ENCODE measurements around the gene DTNA.
"Not testable (repeated sequence)": the region's sequence is repeated elsewhere in the genome, so short reads cannot be mapped to it uniquely, and the experiment has no call there.

The DTNA gene

GRCh38 chr18:34709750-34710441 is at the start of gene DTNA:
Gene DTNA, plus strand, starts transcription at chr18:34710298. Its CDS starts 45,679 bp downstream, at chr18:34755977.
- DNase-seq (ENCODE audit: low read depth, low spot score), result peak; percentile 89

- DNase-seq (ENCODE audit: low read depth, low spot score), result peak; percentile 14
Observed at GRCh38 chr18:34660572-34660971, 49.5 kb upstream of the DTNA start.

GRCh38 chr18:34661464-34662087 is 48.5 kb upstream of the DTNA start:
- peak; percentile 72 for DNase-seq (ENCODE audit: low read depth, low spot score)

GRCh38 chr18:34676816-34677574 is 33.1 kb upstream of the DTNA start:
- DNase-seq (ENCODE audit: low read depth, low spot score), result no peak

- DNase-seq (ENCODE audit: low read depth, low spot score), result peak; percentile 10
Observed at GRCh38 chr18:34689750-34690149, 20.3 kb upstream of the DTNA start.

- DNase-seq (ENCODE audit: low read depth, low spot score), result no peak
Observed at GRCh38 chr18:34691614-34692013, 18.5 kb upstream of the DTNA start.

GRCh38 chr18:34694591-34695165 is 15.4 kb upstream of the DTNA start:
- no peak for DNase-seq (ENCODE audit: low read depth, low spot score)

GRCh38 chr18:34695310-34695709 is 14.8 kb upstream of the DTNA start:
- no peak for DNase-seq (ENCODE audit: low read depth, low spot score)

- no peak for DNase-seq (ENCODE audit: low read depth, low spot score)
Observed at GRCh38 chr18:34696671-34697070, 13.4 kb upstream of the DTNA start.

GRCh38 chr18:34697233-34697632 is 12.9 kb upstream of the DTNA start:
- DNase-seq (ENCODE audit: low read depth, low spot score), result peak; percentile 39

GRCh38 chr18:34697891-34698290 is 12.2 kb upstream of the DTNA start:
- peak; percentile 10 for DNase-seq (ENCODE audit: low read depth, low spot score)

GRCh38 chr18:34701911-34702310 is 8.2 kb upstream of the DTNA start:
- DNase-seq (ENCODE audit: low read depth, low spot score), result no peak

- no peak for DNase-seq (ENCODE audit: low read depth, low spot score)
Observed at GRCh38 chr18:34702814-34703213, 7.3 kb upstream of the DTNA start.

- DNase-seq (ENCODE audit: low read depth, low spot score), result no peak
Observed at GRCh38 chr18:34704074-34704473, 6.0 kb upstream of the DTNA start.

GRCh38 chr18:34704823-34705222 is 5.3 kb upstream of the DTNA start:
- DNase-seq (ENCODE audit: low read depth, low spot score), result no peak

- peak; percentile 96 for DNase-seq (ENCODE audit: low read depth, low spot score)
Observed at GRCh38 chr18:34707670-34708069, 2.4 kb upstream of the DTNA start.

- peak; percentile 29 for DNase-seq (ENCODE audit: low read depth, low spot score)
Observed at GRCh38 chr18:34709104-34709503, 994 bp upstream of the DTNA start.

GRCh38 chr18:34710458-34710914 is 388 bp downstream of the DTNA start:
- DNase-seq (ENCODE audit: low read depth, low spot score), result no peak

GRCh38 chr18:34710934-34711333 is 836 bp downstream of the DTNA start:
- DNase-seq (ENCODE audit: low read depth, low spot score), result peak; percentile 67

- not testable (repeated sequence) for DNase-seq (ENCODE audit: low read depth, low spot score)
Observed at GRCh38 chr18:34716111-34716510, 6.0 kb downstream of the DTNA start.

- DNase-seq (ENCODE audit: low read depth, low spot score), result no peak
Observed at GRCh38 chr18:34718610-34719009, 8.5 kb downstream of the DTNA start.

GRCh38 chr18:34720220-34720619 is 10.1 kb downstream of the DTNA start:
- DNase-seq (ENCODE audit: low read depth, low spot score), result no peak

Measured in astrocyte of the hippocampus (primary cell).